Activated CD8-positive, alpha-beta memory T cell treated with anti-CD3 and anti-CD28 coated beads, Interleukin-2, amount 50 U/mL, for 24 hours (primary cell): Measurements from ENCODE around the gene SMIM14.
"Not testable (repeated sequence)": the region's sequence is repeated elsewhere in the genome, so short reads cannot be mapped to it uniquely, and the experiment has no call there.

Experiments
- DNase-seq: peaks from one replicate; pipeline ENCODE4 v3.0.0-alpha.2; 2020; ENCODE audit errors: extremely low read depth

Gene SMIM14

DNA sequence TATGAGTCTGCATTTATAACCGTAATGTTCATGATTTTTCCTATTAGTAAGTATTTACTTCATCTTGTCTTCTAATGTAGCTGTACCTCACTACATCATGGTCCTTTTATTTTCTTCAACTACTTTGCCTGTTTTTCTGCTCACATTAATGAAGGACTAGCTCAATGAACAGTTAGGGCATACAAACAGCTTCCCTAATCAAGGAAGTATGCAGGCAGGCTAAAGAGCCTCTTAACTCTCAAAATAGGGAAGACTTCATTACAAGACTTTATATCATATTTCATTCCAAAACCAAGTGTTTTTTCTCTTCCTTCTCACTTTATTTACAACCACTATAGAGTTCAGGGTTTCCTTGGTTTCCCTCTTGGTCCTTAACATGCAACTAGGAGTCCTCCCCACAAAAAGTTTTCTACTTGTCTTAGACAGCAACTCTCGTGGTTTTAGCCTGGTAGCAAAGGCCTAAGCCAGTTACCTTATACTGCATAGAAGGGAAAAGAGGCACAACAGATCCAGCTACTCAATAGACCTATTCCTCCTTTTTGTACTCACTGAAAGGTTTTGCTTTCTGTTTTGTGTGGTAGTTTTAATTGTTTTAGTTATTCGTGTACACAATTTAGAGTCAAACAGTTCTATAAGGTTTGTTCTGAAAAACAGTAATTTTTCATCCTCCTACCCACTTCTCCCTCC lies 40.8 kb downstream of the SMIM14 start:
- no peak for DNase-seq

DNA sequence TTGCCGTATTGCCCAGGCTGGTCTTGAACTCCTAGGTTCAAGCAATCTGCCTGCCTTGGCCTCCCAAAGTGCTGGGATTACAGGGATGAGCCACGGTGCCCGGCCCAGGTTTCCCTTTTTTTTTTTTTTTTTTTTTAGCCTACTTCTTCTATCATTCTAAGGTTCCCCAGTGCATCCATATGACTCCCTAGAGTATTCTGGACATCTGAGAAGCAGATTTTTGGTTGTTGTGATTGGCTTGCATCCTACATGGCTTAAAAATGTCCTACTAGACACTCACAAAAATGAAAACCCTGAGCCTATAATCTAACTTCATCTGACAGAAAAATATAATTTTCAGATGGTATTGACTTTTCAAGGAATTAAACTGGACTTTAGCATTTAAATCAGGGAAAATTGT lies 41.7 kb downstream of the SMIM14 start:
- no peak for DNase-seq

DNA sequence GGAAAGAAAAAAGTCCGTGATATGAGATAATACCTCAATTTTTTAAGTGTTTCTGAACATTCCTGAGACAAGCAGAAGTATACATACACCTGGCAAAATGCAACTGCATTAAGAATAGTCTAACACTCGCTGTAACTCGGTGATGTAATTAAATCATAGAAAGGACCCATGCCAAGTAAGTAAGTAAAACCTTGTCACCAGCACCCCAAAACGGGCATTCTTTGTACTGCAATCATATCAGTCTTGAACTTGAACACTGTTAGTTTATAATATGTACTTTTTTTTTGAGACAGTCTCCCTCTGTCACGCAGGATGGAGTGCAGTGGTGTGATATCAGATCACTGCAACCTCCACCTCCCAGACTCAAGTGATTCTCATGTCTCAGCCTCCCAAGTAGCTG lies 47.4 kb downstream of the SMIM14 start:
- no peak for DNase-seq

DNA sequence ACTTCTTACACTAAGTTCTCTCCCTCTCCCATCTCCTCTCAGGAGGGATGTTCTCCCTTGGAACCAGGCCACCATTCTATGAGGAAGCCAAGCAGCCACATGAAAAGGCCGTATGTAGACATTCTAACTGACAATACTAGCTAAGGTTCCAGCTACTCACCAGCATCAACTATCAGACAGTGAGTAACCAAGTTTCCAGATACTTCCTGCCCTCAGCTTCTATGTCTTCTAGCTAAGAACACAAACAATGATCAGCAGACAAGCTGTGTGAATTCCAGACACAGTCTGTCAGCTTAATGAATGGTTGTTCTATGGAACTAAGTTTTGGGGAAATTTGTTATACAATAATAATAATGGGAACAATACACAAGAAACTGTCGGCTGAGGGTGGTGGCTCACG lies 50.8 kb downstream of the SMIM14 start:
- no peak for DNase-seq

DNA sequence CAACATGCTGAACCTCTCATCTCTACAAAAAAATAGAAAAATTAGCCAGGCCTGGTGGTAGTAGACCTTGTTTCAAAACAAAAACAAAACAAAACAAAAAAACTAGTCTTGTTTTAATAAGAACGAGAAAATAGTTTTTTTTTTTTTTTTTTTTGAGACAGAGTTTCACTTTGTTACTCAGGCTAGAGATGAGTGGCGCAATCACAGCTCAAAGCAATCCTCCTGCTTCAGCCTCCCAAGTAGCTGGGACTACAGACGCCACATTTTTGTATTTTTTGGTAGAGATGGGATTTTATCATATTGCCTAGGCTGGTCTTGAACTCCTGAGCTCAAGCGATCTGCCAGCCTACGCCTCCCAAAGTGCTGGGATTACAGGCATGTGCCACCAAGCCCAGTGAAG lies 63.7 kb downstream of the SMIM14 start:
- no peak for DNase-seq

DNA sequence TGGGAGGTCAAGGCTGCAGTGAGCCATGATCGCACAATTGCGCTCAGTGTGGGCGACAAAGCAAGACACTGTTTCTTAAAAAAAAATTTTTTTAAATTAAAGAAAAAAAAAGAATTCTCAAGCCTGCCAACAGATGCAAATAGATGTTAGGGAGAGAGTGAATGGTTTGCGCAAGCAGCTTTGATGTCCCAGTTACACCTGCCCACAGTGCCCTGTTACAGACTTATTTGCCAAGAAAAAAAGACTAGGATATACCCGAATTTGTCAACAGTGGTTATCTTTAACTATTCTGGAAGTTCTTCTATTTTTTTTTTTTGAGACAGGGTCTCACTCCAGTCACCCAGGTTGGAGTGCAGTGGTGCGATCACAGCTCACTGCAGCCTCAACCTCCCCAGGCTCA lies 67.2 kb downstream of the SMIM14 start:
- DNase-seq: no peak

DNA sequence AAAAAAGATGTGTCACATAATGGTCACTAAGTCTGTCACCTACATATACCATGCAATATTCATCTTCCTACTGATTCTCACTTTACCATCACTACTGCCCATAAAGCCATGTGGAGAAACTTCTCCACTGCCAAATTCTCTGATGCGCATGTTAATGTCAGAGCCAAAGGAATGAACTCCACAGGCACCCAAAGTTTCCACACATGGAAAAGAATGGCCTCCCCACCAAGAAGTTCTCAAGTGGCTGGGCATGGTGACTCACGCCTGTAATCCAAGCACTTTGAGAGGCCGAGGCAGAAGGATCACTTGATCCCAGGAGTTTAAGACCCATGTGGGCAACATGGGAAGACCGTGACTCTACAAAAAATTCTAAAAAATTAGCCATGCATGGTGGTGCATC lies 67.6 kb downstream of the SMIM14 start:
- DNase-seq: no peak

DNA sequence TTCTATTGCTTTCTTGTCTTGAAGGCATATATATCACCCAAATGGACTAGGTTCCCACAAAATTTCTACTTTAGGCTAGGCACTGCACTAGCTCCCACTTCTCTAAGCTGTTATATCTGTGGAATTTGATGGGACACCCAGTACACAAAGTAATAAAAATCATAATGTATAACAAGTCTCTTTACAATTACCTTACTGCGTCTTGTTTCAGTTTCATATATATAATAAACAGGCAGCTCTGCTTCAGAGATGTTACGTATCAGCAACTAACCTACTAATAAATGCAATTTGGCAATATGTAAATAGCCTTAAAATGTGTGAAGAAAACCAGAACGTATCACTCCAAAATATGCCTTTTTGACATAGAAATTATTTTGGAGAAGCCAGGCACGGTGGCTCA lies 69.5 kb downstream of the SMIM14 start:
- DNase-seq: no peak

DNA sequence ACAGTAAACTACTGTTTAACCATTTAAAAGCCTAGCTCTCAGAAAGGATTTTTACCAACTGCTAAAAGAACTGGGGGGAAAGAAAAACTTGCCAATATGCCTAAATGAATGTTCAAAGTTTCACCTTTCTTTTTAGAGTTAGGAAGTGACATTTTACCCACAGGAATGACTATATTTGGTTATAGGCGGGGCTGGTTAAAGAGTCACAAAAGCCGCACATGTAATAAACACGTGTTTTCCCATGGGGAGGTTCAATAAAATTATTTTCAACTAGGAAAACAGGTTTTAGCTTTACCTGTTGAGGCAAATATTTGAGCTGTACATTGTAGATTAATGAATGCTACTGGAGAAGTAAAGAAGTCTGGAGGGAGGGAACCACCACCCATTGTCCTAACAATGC lies 69.9 kb downstream of the SMIM14 start:
- no peak for DNase-seq

DNA sequence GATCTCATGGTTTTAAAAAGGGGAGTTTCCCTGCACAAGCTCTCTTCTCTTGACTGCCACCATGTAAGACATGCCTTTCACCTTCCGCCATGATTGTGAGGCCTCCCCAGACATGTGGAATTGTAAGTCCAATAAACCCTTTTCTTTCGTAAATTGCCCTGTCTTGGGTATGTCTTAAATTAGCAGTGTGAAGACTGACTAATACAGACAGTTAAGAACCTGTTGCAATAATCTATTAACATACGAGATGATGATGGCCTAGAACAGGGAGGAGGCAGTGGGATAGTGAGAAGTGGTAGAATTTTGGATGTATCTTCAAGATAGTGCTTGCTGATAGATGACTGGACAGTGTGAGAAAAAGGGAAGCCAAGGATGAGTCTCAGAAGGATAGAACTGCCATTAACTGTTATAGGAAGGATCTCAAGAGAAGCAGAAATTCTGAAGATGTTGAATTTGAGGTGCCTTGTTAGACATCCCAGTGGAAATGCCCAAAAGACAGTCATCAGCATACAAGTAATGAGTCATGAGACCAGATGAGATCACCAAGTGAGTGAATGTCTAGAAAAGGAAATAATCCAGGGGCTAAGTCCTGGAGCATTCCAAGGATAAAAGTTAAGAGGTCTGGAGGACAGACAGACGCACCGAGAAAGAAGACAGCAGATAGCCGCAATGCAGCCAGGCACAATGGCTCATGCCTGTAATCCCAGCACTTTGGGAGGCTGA lies 72.6 kb downstream of the SMIM14 start:
- DNase-seq: no peak

DNA sequence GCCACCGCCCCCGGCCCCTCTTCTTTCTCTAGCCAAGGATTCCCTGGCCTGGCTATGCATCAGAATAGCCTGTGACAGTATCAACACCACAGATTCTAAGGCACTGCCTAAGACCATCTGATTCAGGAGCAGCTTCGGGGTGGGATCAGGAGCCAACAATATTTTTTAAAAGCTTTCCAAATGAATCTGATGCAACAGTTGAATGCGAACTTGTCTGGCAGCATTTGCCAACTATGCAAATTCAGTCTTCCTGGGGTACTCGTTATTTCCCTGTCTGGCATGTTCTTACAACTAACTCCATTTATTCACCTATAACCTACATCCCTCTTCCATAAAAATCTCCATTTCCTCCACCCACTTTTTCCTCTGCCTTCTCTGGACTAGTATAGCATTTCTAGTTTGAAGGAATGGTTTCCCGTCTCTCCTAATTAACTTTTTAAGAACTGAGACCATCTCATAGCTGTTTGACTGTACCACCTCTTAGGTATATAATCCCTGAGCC lies 75.3 kb downstream of the SMIM14 start:
- no peak for DNase-seq

DNA sequence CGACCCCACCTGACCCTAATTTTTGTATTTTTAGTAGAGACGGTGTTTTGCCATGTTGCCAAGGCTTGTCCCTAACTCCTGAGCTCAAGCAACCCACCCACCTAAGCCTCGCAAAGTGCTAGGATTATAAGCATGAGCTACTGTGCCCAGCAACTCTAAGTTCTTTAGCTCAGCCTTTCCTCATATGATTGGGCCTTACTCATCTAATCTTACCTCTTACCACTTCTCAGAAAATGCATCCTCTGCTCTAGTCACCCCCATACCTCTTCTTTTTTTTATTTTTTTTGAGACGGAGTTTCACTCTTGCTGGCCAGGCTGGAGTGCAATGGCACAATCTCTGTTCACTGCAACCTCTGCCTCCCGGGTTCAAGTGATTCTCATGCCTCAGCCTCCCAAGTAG lies 75.9 kb downstream of the SMIM14 start:
- DNase-seq: no peak

DNA sequence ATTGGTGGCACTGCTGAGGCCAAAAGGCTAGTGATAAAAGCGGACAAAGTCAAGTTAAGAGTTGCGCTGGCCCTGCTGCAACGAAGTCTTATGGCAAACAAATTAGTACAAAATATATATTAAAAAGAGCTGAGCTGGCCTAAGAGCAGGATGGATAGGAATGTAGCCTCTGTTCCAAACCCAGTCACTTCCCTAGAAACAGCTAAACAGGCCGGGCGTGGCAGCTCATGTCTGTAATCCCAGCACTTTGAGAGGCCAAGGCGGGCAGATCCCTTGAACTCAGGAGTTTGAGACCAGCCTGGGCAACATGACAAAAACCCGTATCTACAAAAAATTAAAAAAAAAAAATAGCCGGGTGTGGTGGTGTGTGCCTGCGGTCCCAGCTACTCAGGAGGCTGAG lies 79.0 kb downstream of the SMIM14 start:
- DNase-seq: no peak

DNA sequence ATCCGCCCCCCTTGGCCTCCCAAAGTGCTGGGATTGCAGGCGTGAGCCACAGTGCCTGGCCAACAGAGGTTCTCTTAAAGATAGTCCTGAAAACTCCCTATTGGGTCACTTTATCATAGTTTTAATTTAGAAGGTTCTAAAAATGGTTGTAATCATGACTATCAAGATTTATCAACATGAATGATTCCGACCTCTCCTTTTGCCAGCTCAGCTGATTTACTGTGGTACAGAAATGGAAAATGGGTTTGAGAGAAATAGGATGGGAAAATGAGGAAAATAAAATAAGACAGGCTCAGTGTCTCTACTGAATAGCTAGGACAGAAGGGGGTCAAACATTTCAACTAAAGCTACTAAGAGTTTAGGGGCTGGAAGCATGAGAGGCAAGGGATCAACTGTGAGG lies 83.2 kb downstream of the SMIM14 start:
- no peak for DNase-seq

DNA sequence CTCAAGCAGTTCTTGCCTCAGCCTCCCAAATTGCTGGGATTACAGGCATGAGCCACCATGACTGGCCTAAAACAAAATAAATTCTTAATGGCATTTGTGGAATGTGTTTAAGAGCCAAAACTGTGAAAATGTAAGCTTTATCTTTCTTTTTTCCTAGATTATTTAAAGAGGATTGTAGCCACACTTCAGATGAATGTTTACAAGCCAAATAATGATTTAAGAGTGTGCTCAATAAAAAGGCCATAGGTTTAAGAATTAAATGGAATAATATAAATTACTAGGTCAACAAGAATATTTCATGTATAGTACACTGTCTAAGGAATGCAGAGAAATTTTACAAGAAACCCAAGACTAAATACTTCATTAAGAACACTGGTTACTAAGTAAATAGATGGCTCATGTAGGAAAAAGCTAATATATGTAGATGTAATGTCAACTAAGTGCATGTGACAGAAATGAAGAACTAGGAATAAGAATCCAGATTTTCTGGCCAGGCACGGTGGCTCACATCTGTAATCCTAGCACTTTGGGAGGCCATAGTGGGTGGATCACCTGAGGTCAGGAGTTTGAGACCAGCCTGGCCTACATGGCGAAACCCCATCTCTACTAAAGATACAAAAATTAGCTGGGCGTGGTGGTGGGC lies 90.1 kb downstream of the SMIM14 start:
- DNase-seq: no peak

DNA sequence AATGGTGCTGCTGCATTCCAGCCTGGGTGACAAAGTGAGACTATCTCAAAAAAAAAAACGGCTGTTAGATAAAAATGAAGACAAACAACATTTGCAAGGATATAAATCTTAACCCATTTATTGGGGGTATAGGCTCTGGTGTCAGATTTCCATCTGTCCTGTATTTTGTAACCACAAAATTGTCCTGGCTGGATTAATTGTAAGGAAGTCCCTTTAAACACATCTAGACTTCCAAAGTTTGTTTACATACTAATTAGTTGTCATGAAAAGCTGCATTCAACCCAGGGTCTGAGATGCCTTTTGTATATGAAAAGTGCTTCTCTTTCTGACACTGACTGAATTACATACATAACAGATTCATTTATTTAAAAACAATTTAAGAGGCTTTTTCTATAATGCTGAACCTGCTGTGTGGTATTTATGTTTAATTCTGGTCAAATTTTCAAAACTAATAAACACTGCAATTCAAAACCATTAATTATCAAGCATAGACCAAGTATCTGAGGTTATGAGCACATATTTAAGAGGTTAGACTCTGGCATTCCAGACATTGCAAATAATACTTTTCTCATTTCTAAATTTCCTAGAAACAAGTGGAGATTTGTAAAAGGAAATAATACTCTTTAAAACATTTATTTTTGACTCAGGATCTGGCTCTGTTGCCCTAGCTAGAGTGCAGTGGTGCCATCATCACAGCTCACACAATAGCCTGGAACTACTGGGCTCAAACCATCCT lies 93.9 kb downstream of the SMIM14 start:
- no peak for DNase-seq

DNA sequence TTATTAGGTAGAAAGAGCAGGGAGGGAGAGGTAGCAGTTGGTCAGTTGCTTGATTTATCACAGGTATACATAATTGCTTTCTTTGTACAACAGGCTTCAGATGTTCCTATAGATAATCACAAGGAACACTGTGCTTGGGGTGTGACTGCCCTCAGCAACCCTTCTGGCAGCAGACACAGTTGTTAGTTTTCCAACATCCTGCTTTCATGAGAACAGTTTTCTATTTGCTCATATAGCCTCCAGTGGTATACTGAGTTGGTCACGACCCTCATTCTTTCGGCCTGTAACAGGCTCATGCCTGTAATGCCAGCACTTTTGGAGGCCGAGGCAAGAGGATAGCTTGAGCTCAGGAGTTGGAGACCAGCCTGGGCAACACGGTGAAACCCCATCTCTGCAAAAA lies 94.6 kb downstream of the SMIM14 start:
- not testable (repeated sequence) for DNase-seq

DNA sequence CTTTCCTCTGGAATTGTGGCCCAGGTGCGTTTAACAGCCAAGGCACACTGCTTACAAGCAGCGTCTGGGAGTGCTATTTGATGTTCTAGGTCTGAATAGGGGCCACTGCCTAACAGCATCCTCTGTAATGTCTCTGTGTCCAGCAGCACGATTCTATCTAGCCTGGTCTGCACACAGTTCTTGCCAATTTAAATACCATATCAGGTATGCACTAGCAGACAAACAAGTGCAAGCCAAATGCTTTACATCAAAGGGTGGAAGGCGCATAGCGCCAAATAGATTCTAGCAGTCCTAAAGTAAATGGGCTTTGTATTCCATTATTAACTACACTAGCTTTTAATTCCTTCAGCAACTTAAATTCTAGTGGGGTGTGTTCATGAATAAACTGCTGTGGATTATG lies 95.6 kb downstream of the SMIM14 start:
- DNase-seq: no peak

DNA sequence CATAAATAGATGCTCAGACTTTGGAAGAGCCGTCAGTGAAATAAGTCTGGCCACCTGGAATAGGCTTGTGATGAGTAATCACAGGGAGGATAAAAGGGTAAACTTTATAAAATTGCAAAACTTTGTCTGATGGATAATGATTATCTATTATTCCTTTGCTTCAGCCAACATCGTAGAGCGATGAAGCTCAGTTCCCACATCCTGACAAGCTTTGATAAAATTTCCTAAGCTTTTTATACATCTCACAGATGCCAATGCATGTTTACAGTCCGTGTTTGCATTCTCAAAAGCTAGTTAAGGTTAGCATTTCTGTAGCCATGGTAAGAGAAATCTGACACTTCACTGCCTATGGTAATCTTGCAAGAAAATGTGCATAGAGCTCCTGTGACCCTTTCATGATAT lies 96.1 kb downstream of the SMIM14 start:
- DNase-seq: no peak

DNA sequence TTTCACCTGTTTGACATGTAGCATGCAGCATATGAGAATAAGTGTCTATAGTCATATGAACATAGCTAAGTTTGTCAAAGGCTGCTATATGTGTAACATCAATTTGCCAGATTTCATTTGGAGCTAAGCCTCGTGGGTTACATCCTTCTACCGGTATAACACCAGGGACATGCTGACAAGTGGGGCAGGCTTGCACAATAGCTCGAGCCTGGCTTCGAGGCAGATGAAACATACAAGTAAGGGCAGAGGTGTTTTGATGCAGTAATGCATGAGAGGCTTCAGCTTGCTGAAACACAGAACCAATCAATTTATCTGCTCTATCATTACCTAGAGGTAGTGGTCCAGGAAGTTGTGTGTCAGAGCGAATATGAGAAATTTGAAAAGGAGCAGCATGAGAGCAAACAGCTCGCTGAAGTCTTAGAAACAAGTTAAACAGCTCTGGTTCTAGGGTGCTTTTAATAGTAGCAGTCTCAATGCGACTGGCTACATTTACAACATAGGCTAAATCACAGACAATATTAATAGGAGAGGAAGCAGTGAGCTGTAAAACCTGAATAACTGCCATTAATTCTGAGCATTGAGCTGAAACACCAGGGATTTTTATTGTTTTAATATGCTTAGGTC lies 96.6 kb downstream of the SMIM14 start:
- no peak for DNase-seq

DNA sequence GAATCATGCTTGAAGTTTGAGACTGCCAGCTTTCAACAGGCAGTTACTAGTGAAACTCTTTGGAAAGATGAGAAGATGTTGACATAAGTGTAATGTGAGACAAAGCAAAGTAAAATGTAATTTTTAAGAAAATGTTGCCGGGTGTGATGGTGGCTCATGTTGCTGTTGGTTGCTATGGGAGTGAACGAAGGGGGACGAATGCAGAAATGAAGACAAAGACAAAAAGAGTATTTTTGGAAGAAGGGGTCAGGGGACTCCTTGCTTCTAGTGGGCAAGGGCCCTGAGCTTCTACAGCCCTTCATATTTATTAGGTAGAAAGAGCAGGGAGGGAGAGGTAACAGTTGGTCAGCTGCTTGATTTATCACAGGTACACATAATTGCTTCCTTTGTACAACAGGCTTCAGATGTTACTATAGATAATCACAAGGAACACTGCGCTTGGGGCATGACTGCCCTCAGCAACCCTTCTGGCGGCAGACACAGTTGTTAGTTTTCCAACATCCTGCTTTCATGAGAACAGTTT lies 99.5 kb downstream of the SMIM14 start:
- no peak for DNase-seq

DNA sequence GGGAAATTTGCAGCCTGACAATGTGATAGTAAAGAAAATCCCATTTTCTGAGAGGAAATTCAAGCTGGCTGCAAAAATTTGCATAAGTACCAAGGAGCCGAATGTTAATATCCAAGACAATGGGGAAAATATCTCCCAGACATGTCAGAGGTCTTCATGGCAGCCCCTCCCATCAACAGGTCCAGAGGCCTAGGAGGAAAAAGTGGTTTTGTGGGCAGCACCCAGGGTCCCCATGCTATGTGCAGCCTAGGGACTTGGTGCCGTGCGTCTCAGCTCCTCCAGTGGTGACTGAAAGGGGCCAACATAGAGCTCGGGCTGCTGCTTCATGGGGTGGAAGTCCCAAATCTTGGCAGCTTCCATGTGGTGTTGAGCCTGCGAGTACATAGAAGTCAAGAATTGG lies 105.1 kb downstream of the SMIM14 start:
- DNase-seq: no peak
